NCI-H1092 treated with DMSO at 0.1 percent for 48 hours (cell line): ENCODE results near the gene KDM5C.

Experiments
- DNase-seq: peaks from one replicate; lab custom pipeline; 2025; lab: John Stamatoyannopoulos, UW

KDM5C gene

DNA sequence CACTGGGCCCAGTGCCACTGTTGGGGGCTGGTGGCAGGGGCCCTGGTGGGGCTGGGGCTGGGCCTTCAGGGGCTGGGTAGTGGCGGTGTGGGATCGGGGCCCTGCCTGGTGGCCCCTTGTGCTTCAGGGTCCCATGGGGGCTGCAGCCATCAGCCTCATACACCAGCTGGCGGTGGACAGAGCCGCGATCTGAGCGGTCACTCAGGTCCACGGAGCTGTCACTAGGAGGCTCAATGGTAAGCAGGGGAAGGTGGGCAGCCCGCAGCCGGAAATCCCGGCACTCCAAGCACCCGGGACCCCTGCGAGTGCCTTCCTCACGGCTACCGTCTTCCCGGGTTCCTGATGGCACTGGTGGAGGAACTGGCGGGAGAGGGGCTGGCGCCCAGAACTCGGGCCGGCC is 25.5 kb upstream of the KDM5C start:
- DNase-seq: no peak

DNA sequence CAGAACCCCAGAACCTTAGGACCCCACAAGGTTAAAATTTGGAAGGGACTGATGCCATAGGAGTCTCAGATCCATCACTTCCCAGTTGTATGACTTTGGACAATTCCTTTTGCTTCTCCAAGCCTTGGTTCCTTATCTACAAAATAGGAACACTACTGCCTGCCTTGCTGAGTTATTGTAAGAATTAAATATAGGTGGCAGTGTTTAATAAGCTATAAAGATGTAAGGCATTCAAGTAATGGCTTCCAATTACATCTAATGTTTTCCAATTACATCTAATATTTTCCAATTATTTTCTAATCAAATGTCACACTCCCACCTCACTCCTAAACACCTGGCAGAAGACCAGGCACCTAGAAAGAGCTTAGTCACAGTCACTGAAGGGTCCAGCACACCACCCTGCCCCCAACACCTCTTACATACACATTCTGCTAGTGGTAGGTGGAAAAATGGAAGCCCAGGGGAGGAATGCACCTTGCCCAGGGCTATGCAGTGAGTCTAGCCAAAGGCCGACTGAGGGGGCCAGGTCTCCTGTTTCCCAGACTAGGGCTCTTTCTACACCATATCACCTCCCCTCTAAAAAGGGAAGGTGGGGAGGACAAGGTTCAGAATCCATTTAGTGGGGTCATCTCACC is 24.5 kb upstream of the KDM5C start:
- DNase-seq: no peak

DNA sequence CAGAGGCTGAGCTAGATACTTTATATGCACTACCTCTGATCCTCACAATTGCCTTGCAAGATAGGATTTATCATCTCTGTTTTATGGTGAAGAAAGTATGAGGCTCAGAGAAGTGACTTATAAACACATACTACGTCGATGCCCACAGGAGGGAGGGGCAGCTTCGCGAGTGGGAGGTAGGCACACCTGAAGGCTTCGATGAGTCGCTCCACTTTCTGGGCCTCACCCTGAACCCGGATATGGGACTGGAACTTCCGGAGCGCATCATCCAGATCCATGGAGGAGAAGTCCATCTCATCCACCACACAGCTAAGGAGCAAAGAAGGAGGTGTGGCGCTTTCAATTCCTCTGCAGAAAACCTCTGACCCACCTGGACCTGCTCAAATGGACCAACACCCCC is 22.9 kb upstream of the KDM5C start:
- DNase-seq: no peak

DNA sequence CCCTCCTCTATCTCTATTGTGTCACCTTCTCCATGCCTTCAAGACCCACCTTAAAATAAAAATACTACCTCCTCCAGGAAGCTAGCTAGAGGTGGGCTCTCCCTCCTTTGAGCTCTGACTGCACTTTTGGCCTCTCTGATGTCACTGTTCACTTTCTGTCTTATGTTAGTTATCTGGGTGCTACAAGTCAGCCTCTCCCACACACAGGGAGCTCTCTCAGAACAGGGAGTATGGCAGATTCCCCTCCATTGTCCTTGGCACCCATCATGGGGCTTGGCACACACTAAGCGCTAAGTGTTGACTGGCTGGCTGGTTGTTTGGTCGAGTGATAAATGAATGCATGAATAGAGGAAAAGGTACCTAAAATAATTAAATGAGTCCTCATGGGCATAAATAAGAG is 21.2 kb upstream of the KDM5C start:
- no peak for DNase-seq

DNA sequence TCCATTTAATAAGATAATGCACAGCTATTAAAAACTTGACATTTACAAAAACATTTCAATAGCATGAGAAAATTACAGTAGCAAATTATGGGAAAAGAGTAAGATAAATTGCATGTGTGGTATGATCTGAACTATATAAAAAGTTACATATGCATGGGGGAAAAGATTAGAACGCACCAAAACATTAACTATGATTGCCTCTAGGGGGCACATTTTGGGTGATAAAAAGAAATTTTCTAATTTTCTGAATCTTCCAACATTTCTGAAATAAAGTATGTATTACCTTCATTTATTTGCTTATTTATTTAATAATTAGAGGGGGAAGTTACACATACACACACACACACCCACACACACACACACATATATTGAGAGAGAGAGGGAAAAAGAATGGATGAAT is 19.6 kb upstream of the KDM5C start:
- DNase-seq: no peak

DNA sequence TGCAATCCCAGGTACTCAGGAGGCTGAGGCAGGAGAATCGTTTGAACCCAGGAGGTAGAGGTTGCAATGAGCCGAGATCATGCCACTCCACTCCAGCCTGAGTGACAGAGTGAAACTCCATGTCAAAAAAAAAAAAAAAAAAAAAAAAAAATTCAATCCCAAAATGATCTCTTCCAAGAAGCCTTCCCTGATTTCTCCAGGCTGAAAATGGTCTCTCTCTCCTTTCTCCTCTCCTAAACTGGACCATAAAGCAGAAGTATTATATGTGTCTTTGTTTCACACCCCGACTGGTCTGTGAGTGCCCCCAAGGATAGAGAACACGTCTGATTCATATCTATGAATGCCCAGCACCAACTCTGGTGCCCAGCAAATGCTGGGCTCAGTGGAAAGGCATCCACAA is 17.3 kb upstream of the KDM5C start:
- DNase-seq: no peak

DNA sequence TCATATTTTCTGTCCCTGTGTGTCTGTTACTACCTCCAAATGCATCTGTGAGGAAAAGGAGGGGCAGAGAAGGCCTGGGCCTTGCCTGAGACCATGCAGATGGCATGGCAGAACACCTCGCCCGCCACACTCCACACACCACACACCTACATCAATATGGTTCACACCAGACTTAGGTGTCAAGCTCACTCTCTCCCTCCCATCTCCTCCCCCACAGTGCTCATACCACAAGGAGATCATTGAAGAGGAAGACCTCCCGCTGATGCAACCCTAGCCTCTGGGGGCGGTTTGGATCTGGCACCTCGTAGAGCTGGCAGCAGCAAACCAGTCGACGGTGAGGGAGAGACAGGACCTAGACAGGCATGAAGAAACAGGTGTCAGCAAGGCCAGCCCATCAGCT is 16.6 kb upstream of the KDM5C start:
- no peak for DNase-seq

DNA sequence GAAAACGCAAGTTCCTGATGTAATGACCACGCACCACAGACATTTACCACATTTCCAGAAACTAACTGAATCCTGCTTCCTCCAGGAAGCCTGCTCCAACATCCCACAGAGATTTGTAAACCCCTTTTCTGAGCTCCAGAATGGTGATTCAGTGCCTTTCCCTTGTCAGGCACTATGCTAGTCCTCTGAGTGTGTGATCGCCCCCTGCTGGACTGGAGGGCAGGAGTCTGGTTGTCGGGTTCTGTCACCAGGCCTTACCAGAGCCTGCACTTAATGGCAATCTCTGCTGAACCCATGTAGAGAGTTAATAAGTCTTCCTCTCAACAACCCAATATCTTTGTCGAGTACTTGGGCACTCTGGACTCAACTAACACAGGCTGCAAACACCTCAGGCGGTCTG is 14.5 kb upstream of the KDM5C start:
- no peak for DNase-seq

DNA sequence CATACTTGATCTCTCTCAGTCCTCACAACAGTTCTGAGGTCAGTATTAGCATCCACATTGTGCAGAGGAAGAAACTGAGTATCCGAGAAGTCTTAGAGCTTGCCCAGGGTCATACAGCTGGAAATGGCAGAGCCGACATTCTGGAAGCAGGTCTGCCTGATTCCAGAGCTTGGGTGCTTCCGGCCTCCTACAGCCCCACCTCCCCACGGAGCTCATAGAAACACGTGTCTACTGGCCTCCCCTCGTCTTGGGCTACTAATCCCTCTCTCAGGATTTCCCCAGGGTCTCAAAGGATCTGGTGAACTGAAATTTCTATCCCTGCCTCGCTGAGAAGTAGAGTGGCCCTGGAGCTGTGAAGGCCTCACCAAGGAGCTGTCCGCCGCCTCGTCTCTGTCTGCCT is 12.0 kb upstream of the KDM5C start:
- no peak for DNase-seq

DNA sequence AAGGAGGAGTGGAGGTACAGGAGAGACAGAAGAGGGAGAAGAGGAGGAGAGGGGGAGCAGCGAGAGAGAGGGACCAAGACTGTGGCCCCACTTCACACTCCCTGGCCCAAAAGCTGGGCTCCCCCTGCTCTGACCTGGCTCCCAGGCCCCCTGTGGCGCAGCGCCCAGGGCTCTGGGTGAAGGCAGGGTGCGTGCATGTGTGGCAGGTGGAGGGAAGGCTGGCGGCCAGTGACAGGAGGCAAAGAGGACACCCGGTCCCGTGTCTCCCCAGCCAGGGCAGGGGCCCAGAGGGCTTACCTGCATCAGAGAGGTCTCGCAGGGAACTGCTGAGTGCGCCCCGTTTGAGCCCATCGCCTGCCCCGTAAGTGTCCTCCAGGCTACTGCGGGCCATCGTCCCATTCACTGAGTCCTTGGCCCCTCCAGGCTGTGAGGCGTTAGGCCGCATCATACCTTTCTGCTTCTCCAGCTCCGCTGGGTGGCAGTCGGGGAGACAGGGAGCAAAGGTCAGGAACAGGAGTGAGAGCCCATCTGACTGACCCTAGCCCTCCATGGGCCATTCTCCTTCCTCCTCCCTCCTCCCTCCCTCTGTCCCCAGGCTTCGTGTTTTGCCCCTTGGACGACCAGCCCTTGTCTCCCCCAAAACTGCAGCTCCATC is 11.1 kb upstream of the KDM5C start:
- no peak for DNase-seq

DNA sequence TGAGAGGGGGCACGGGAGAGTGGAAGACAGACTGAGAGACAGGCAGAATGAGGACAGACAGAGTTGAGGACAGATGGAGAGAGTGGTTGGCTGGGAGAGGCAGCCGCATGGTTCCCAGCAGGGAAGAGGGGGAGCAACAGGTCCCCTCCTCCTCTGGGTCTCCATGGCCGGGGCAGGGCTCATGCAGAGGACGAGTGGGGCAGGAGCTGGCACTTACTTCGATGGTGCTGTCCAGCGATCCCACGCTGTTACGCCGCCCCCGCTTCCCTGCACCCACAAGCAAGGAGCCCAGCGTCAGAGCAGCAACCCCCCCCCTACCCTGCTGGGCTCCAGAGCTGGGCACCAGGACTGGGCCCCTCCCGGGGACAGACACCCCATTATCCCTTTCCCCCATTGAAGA is 10.6 kb upstream of the KDM5C start:
- no peak for DNase-seq

DNA sequence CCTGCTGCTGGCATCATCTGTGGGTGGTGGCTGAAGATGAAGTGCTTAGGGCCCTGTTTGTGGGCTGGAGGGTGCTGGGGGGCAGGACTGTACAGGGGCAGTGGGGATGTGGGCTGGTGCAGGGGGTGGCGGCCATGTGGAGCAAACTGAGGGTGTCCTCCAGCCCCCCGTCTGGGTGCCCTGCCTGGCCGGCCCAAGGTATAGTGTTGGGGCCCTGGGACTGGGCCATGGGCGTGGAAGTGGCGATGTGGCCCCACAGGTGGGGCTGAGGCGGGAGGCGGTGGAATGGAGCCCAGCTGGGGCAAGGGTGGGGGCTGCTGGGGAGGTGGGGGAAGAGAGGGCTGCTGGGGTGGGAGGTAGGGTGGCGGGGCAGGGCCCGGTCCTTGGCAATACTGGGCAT is 9.5 kb upstream of the KDM5C start:
- no peak for DNase-seq

DNA sequence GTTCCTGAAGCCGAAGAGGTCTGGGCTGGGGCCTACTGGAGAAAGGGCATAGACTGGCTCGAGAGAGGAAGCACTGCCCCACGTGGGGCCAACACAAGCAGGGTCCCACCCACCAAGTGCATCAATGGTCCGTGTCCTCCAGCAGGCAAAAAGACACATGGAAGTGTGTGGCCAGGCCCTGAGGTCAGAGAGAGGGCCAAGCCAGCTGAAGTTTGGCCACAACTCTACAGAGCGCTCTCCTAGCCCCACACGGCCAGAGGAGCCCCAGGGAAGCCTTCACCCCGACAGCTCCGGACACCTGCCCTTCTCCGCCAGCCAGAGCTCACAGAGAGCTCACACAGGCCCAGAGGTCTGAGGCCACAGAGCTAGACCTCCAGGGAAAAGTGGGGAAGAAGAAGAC is 8.5 kb upstream of the KDM5C start:
- DNase-seq: no peak

DNA sequence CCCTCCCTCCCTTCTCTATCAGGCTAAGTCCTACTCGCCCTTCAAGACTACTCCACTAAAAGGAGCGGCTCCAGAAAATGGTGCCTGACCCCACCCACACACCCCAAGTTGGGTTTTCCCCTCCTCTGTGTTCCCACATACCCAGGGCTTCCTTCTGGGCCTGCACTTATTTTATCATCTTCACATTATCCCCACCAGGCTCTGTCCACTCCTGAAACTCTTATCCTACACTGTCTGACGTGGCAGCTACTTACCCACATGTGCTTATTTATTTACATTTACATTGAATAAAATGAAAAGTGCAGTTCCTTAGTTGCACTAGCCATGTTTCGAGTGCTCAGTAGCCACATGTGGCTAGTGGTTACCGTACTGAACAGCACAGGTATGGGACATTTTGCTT is 5.1 kb upstream of the KDM5C start:
- no peak for DNase-seq

DNA sequence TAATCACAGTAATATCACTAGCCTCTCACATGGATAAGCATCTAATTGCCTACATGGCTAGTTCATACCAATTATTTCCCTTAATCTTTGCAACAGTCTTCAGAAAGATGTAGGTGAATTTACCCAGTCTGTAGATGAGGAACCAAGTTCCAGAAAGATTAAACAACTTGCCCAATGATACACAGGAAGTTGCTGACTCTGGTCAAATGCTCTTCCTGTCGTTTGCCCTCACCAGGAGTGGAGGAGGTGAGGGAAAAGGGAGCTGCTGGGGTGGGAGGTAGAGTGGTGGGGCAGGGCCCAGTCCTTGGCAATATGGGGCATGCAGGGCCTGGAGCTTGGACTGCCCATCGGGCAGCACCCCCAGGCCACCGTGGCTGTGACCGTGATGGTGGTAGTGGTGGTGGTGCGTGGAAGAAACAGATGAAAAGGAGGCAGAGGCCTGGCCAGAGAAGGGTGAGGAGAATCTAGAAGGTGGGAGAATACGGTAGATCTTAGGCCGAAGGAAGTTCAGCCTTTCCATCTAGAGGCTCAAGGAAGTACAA is 2.3 kb upstream of the KDM5C start:
- no peak for DNase-seq

DNA sequence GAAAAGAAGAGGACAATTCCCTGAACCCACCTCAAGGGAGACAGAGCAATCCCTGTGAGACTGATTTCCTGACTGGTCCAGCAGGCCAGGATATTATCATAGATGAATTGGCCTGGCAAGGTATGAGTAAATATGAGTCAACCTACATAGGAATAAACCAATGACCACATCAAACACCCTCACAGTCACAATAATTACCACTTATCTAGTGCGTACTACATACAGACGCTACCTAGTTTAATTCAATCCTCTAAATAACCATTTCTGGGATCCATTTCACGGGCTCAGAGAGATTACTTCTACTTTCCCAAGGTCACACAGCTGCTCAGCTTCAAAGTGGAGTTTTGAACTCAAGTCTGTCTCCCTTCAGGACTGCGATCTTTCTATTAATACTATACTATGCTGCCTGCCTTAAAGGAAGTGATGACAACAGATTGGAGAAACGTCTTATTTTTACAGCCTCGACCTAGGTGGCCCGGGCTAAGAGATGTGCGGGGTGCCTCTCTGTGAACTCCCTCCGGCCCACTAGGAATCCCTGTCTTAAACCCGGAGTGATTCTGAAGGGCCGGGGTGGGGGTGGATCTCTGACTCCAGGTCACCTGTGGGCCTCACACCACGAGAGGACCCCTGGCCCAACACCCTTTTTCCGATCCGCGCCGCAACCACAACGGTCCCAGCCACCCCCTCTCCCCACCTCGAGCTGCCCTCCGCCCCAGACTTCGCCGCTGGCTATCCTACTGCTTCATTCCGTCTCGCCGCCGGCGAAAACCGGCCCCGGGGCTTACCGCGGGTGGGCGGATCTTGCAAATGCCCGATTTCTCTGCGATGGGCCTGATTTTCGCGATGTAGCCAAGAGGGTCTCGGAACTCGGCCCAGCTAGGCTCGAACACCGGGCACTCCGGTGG is 800 bp downstream of the KDM5C start:
- DNase-seq: peak; percentile 26

DNA sequence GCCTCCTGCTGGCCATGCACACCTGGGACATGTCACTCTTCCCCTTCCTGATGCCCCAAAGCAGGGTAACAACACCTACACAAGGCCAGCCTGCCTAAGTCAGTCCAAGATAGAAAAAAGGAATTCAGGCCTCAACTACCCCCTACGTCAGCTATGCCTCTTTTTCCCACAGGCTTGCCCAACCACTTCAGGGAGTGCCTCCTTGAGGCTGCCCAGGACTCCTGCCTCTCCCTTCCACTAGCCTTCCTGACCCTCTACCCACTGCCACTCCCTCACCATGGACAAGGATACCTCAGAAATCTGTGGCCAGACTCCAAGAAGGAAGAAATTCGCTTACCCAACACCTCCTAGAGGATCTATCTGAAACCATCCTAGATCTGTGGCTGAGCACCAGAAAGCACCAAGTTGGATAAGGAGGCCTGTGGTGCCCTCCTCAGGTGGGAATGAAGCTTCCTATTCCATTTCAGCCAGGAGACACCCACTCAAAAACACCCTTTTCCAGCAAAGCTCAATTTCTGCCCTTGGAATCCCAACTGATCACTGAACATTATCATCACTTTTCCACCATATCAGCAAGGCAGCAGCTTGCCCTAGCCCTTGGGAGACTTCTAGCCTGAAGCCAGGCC is 1.8 kb downstream of the KDM5C start:
- DNase-seq: no peak

DNA sequence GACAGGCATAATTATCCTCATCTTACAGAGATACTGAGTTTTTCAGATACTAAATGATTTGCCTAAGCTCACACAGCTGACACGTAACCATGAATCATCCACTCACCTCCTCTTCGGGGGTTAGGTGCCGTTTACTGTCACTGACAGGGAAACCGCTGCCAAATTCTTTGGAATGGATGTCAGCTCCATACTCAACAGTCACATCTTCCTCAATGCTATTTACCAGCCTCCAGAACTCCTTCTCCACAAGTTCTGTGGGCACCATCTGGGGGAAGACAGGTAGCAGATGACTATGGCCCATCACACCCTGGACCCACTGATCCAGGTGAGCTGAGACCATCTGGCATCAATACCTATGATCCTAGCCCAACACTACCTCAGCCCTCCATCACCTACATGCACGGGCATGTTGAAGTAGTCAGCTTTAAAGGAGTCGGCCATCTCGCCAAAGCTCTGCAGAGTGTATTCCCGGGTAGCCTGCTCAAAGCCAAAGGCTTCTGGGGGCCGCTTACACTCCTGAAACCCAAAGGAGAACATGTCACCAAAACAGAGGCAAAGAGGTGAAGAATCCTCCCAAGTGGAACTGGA is 13.5 kb downstream of the KDM5C start:
- no peak for DNase-seq

DNA sequence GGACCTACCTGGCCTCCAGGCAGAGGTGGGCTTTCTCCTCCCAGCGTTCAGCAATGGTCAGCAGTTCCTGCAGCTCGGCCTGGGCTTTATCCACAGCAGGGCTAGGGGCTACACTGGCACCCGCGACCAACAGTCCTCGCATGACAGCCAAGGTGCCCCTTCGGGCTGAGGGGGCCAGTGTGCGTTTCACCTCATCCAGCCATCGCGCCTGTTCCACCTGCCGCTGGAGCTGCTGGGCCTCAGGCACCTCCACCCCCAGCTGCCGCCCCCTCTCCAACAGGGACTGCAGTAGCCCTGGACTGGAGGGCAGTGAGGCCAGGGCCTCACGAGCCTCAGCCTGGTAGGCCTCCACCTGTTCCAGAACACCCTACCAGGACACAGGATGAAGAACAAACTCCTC is 28.3 kb downstream of the KDM5C start:
- DNase-seq: no peak

DNA sequence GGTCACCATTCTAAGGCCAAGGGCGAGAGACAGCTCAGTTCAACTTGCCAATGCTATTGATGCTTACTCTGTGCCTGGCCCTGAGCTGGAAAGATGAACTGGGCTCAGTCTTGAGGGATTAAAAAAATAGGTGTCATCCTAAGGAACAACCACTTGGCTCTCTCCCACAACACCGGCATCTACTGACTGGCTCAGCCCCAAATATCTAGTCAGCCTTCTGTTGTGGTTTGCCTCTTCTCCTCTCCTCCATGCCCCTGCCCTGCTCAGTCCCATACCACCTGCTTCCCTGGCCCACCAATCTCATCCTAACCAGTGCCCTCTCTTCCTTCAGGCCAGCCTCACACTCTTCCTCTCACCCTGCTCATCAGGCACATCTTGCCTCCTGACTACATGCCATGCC is 29.6 kb downstream of the KDM5C start:
- no peak for DNase-seq

DNA sequence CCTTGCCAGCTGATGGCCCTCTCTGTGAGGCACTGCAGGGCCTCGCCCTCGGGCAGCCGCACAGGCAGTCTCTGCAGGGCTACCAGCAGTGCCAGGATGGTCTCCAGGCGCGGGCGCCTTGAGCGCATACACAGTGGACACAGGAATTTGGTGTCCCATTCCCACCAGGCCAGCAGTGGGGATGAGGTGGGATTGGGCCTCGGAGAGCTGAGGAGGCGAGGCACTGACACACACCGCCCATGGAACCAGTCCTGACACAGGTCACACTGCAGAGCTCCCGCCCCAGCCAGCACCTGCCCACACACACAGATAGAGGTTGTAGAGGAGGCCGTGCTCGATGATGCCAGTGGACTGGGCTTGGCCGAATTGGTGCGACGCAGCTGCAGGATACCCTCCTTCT is 30.7 kb downstream of the KDM5C start:
- no peak for DNase-seq

DNA sequence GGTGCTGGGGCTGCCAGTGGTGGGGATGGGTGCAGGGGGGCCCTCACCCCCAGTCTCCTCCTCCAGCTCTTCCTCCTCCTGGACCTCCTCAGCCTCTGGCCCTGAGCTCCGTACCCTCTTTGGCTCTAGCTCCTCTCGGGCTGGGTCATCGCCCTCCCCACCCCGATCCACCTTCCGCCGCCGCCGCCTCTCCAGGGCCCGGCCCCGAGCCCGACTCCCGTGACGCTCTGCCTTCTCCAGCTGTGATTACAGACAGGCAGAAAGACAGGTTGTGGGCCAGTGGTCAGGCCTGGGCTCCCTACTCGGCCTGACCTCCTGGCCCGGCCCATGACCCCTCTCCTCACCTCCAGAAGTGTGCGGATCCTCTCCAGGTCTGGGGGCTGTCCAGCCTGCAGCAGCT is 31.9 kb downstream of the KDM5C start:
- DNase-seq: no peak
